ENCODE data around the gene HDAC4. TPM values are rescaled to one million over a fixed set of nuclear protein-coding genes. Genes with fewer than 3 reads are reported as not detected.

HDAC4 gene
- polyA plus RNA-seq, 2 of the 4 experiments (the other 2 are of a cell fraction) = 8.6 to 10.4 TPM

DNA sequence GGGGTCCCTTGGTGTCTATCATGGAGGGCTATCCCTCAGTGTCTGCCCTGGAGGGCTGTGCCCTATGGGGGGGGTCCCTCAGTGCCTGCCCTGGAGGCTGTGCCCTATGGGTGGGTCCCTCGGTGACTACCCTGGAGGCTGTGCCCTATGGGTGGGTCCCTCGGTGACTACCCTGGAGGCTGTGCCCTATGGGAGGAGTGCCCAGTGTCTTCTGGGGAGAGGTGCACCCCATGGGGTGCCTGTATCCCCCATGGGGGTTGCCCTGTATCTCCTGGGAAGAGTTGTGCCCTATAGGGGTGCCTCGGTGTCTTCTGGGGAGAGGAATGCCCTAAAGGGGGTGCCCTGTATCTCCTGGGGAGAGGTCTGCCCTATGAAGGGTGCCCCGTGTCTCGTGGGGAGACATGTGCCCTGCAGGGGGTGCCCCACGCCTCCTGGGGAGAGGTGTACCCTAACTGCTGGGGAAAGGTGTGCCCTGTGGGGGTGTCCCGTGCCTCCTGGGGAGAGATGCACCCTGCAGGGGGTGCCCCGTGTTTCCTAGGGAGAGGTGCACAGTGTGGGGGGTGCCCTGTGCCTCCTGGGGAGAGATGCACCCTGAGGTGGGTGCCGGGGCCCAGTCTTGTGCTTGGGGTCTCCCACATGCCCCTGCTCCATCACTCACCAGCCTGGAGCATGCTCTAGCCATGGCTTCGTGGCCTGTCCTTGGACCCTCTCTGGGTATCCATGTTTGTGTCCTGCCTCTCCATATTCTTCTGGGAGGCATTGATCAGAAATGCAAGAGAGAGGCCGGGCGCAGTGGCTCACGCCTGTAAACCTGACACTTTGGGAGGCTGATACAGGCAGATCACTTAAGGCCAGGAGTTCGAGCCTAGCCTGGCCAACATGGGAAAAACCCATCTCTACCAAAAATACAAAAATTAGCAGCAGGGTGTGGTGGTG, 215.6 kb downstream of the HDAC4 start:
- 98% methylated on average over 9 of the region's 14 CpGs for WGBS (ENCODE audit: missing lambda C conversion rate)
- DNase-seq (ENCODE audit: low read depth in 1 of 2, low spot score in 1 of 2) = no peak
- Histone ChIP-seq H3K4me1 (no peaks in the 10 kb centered on the region), H3K4me2 (no peak overlapping the region), H3K4me3 (no peak overlapping the region), H3K27ac (no peak overlapping the region), H3K9me3 (no peaks in the 10 kb centered on the region)
- no peak for FAIRE-seq
- ATAC-seq = no peak
- ChIA-PET CTCF (no interaction called here), POLR2A (no interaction called here)
- TF ChIP-seq FOXS1 (CRISPR knock-in tag; IDR thresholded peaks at IDR 0.05) = no peak
- no peak for TF ChIP-seq FOSB (CRISPR knock-in tag; IDR thresholded peaks at IDR 0.05)
- TF ChIP-seq, protein P1, sequence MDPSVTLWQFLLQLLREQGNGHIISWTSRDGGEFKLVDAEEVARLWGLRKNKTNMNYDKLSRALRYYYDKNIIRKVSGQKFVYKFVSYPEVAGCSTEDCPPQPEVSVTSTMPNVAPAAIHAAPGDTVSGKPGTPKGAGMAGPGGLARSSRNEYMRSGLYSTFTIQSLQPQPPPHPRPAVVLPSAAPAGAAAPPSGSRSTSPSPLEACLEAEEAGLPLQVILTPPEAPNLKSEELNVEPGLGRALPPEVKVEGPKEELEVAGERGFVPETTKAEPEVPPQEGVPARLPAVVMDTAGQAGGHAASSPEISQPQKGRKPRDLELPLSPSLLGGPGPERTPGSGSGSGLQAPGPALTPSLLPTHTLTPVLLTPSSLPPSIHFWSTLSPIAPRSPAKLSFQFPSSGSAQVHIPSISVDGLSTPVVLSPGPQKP (IDR thresholded peaks at IDR 0.05; ENCODE audit: low read depth, low read length) = no peak
- no peak for TF ChIP-seq HOXB5 (CRISPR knock-in tag; IDR thresholded peaks at IDR 0.05)
- no peak for TF ChIP-seq RNF2 (IDR thresholded peaks at IDR 0.05; ENCODE audit: borderline replicate concordance, low read depth)
- TF ChIP-seq JUNB (IDR thresholded peaks at IDR 0.05) = no peak
- TF ChIP-seq POLR2A (IDR thresholded peaks at IDR 0.05; ENCODE audit: low read length) = no peak
- TF ChIP-seq CHD2 (IDR thresholded peaks at IDR 0.05; ENCODE audit: low read length, partially characterized antibody) = no peak

DNA sequence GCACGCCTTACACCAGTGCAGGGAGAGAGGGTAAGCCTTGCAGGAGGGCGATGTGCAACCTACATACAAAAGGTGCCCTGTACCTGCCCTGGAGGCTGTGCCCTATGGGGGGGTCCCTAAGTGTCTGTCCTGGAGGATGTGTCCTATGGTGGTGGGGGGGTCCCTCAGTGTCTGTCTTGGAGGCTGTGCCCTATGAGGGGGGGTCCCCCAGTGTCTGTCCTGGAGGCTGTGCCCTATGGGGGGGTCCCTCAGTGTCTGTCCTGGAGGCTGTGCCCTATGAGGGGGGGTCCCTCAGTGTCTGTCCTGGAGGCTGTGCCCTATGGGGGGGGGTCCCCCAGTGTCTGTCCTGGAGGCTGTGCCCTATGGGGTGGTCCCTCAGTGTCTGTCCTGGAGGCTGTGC, 216.6 kb downstream of the HDAC4 start:
- CTCF ChIA-PET = no interaction called here
- no peaks in the 10 kb centered on the region for H3K9me3 ChIP-seq
- H3K4me3 ChIP-seq = no peak overlapping the region
- POLR2A ChIA-PET = no interaction called here
- TF ChIP-seq, protein P2, sequence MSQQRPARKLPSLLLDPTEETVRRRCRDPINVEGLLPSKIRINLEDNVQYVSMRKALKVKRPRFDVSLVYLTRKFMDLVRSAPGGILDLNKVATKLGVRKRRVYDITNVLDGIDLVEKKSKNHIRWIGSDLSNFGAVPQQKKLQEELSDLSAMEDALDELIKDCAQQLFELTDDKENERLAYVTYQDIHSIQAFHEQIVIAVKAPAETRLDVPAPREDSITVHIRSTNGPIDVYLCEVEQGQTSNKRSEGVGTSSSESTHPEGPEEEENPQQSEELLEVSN (IDR thresholded peaks at IDR 0.05; ENCODE audit: borderline replicate concordance, low read depth) = no peak
- TF ChIP-seq, protein P1 (IDR thresholded peaks at IDR 0.05; ENCODE audit: low read depth, low read length) = no peak
- TF ChIP-seq SREBF2 (IDR thresholded peaks at IDR 0.05) = no peak
- no peak for TF ChIP-seq CBX2 (IDR thresholded peaks at IDR 0.05; ENCODE audit: borderline replicate concordance, low read depth)
- no peak for TF ChIP-seq CEBPB (IDR thresholded peaks at IDR 0.05)
- TF ChIP-seq, protein P3, sequence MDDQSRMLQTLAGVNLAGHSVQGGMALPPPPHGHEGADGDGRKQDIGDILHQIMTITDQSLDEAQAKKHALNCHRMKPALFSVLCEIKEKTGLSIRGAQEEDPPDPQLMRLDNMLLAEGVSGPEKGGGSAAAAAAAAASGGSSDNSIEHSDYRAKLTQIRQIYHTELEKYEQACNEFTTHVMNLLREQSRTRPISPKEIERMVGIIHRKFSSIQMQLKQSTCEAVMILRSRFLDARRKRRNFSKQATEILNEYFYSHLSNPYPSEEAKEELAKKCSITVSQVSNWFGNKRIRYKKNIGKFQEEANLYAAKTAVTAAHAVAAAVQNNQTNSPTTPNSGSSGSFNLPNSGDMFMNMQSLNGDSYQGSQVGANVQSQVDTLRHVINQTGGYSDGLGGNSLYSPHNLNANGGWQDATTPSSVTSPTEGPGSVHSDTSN (IDR thresholded peaks at IDR 0.05) = no peak
- no peak for TF ChIP-seq JUNB (IDR thresholded peaks at IDR 0.05)
- no peak for TF ChIP-seq ZFP36 (IDR thresholded peaks at IDR 0.05; ENCODE audit: borderline replicate concordance, partially characterized antibody)
- no peak for TF ChIP-seq NFE2L2 (conservative IDR thresholded peaks at IDR 0.05; ENCODE audit: low read length)
- TF ChIP-seq TFCP2L1 (CRISPR knock-in tag; IDR thresholded peaks at IDR 0.05) = no peak
- TF ChIP-seq ZSCAN20 (CRISPR knock-in tag; IDR thresholded peaks at IDR 0.05) = no peak
- no peak for TF ChIP-seq MAFK (IDR thresholded peaks at IDR 0.05; ENCODE audit: partially characterized antibody)
- TF ChIP-seq ZNF302 (CRISPR knock-in tag; IDR thresholded peaks at IDR 0.05) = no peak
- TF ChIP-seq MAZ (IDR thresholded peaks at IDR 0.05; ENCODE audit: borderline replicate concordance, low read depth, low read length) = no peak
- no peak for TF ChIP-seq CHD2 (IDR thresholded peaks at IDR 0.05; ENCODE audit: low read length, partially characterized antibody)
- DNase-seq (ENCODE audit: low read depth in 1 of 2, low spot score in 1 of 2) = no peak
- H3K4me1 ChIP-seq = no peaks in the 10 kb centered on the region
- 97% methylated on average over 2 of the region's 2 CpGs for WGBS (ENCODE audit: missing lambda C conversion rate)
- FAIRE-seq = no peak
- ATAC-seq = no peak
- no peak overlapping the region for H3K27ac ChIP-seq
- no peak overlapping the region for H3K4me2 ChIP-seq

Measured in A549 (cell line).